H1 (cell line): ENCODE data around the gene COL19A1. TPM values are rescaled to one million over a fixed set of nuclear protein-coding genes. Genes with fewer than 3 reads are reported as not detected.

Experiments
- CTCF ChIA-PET: fragments of 300-600 bp; sonication (Branson Sonifier 250); formaldehyde crosslinking; loops from one replicate; lab custom pipeline; 2021; ENCODE audit not compliant: partially characterized antibody; lab: Charles Lee
- POLR2A ChIA-PET: fragments of 300-600 bp; sonication (Branson Sonifier 250); formaldehyde crosslinking; loops from one replicate; lab custom pipeline; 2021; ENCODE audit warnings: inconsistent platforms; ENCODE audit not compliant: partially characterized antibody; lab: Charles Lee
- DNase-seq, 2 experiments: peaks; one replicate each; pipeline versions ENCODE4 v3.0.0 to v3.0.0-alpha.2; 2010 to 2022; ENCODE audit warnings: low spot score in 2 of 2, low read depth in 1 of 2, mixed read lengths in 1 of 2
- FAIRE-seq: peaks from 2 replicates; lab custom pipeline; 2011; peaks lifted over from hg19 to GRCh38; lab: Jason Lieb, UNC
- H2AFZ ChIP-seq: 2 replicates; pipeline ENCODE4 v1.8.1; 2012; ENCODE audit warnings: low read length, inconsistent platforms
- H2AK5ac ChIP-seq: 2 replicates; pipeline ENCODE4 v1.6.1; 2013; ENCODE audit warnings: low read depth, low read length
- H2BK120ac ChIP-seq: replicated peaks from 2 replicates; pipeline ENCODE3; 2013; ENCODE audit warnings: low read depth, low read length, inconsistent platforms
- H2BK12ac ChIP-seq: 2 replicates; pipeline ENCODE4 v1.6.1; 2013; ENCODE audit warnings: low read depth, low read length
- H2BK15ac ChIP-seq: 2 replicates; pipeline ENCODE4 v1.6.1; 2013; ENCODE audit warnings: low read length
- H2BK20ac ChIP-seq: 2 replicates; pipeline ENCODE4 v1.6.1; 2013; ENCODE audit warnings: low read length
- H2BK5ac ChIP-seq: 2 replicates; pipeline ENCODE4 v1.6.1; 2013; ENCODE audit warnings: low read depth, low read length
- H3K14ac ChIP-seq: 2 replicates; pipeline ENCODE4 v1.6.1; 2013; ENCODE audit warnings: inconsistent platforms; ENCODE audit not compliant: insufficient read length
- H3K18ac ChIP-seq: 2 replicates; pipeline ENCODE4 v1.6.1; 2013; ENCODE audit warnings: low read length; ENCODE audit errors: extremely low read depth
- H3K23ac ChIP-seq: 2 replicates; pipeline ENCODE4 v1.6.1; 2013; ENCODE audit warnings: inconsistent platforms; ENCODE audit not compliant: insufficient read length
- H3K23me2 ChIP-seq: 2 replicates; pipeline ENCODE4 v1.6.1; 2013; ENCODE audit warnings: low read depth, low read length
- H3K27ac ChIP-seq: 2 replicates; pipeline ENCODE4 v1.6.1; 2011; ENCODE audit warnings: low read depth, low read length, inconsistent platforms
- H3K27me3 ChIP-seq, 4 experiments: replicated peaks in 1 of 4; 1 replicate in 1 of 4; 2 replicates in 3 of 4; pipeline versions ENCODE4 v1.6.1 to v1.8.1; 2011 to 2013; ENCODE audit warnings: low read length in 3 of 4, mild to moderate bottlenecking in 3 of 4, inconsistent platforms in 2 of 4, mixed read lengths in 2 of 4, moderate library complexity in 1 of 4; ENCODE audit not compliant: control insufficient read depth in 3 of 4, insufficient read depth in 3 of 4; ENCODE audit errors: extremely low read depth in 1 of 4
- H3K36me3 ChIP-seq, 4 experiments: 2 replicates each; pipeline versions ENCODE4 v1.6.1 to v1.8.1; 2011 to 2013; ENCODE audit warnings: mild to moderate bottlenecking in 4 of 4, low read length in 3 of 4, moderate library complexity in 2 of 4, control low read depth in 1 of 4, inconsistent platforms in 1 of 4; ENCODE audit not compliant: insufficient read depth in 4 of 4, control insufficient read depth in 2 of 4
- H3K4ac ChIP-seq: replicated peaks from 2 replicates; pipeline ENCODE3; 2013; ENCODE audit warnings: low read length, low read depth, mixed read lengths, inconsistent platforms; ENCODE audit not compliant: insufficient read length
- H3K4me1 ChIP-seq, 4 experiments: replicated peaks in 1 of 4; 1 replicate in 1 of 4; 2 replicates in 3 of 4; pipeline versions ENCODE4 v1.6.1 to v1.8.1; 2011 to 2013; ENCODE audit warnings: low read length in 3 of 4, inconsistent platforms in 2 of 4, mixed read lengths in 1 of 4; ENCODE audit not compliant: insufficient read depth in 4 of 4, control insufficient read depth in 3 of 4
- H3K4me2 ChIP-seq, 2 experiments: 2 replicates each; pipeline versions ENCODE4 v1.6.1 to v1.8.1; 2011 to 2013; ENCODE audit warnings: low read depth in 2 of 2, low read length in 2 of 2, control low read depth in 1 of 2, inconsistent platforms in 1 of 2, mild to moderate bottlenecking in 1 of 2; ENCODE audit not compliant: insufficient read depth in 1 of 2
- H3K4me3 ChIP-seq, 4 experiments: fragments of 200-600, 300-600 bp in 1 of 4; sonication (generic), shearing (Covaris generic), sonication (Bioruptor Twin) in 1 of 4; 2 replicates each; pipeline versions ENCODE4 v1.5.1 to v1.8.1; 2011 to 2016; ENCODE audit warnings: low read length in 4 of 4, low read depth in 3 of 4, control low read depth in 2 of 4, inconsistent platforms in 2 of 4, mild to moderate bottlenecking in 2 of 4, mixed read lengths in 1 of 4, moderate library complexity in 1 of 4; ENCODE audit not compliant: insufficient read depth in 2 of 4; ENCODE audit errors: extremely low read depth in 1 of 4
- H3K56ac ChIP-seq: replicated peaks from 2 replicates; pipeline ENCODE3; 2013; ENCODE audit warnings: low read depth, mild to moderate bottlenecking, mixed read lengths, low read length, inconsistent platforms; ENCODE audit not compliant: insufficient read length
- H3K79me1 ChIP-seq: 2 replicates; pipeline ENCODE4 v1.6.1; 2013; ENCODE audit warnings: low read depth, low read length, control low read depth
- H3K79me2 ChIP-seq, 2 experiments: 2 replicates each; pipeline versions ENCODE4 v1.6.1 to v1.8.1; 2012 to 2013; ENCODE audit warnings: low read length in 2 of 2, mild to moderate bottlenecking in 2 of 2, inconsistent platforms in 1 of 2; ENCODE audit not compliant: insufficient read depth in 2 of 2, control insufficient read depth in 1 of 2
- H3K9ac ChIP-seq, 4 experiments: replicated peaks in 1 of 4; 1 replicate in 1 of 4; 2 replicates in 3 of 4; pipeline versions ENCODE4 v1.6.1 to v1.8.1; 2011 to 2013; ENCODE audit warnings: low read depth in 3 of 4, low read length in 3 of 4, control low read depth in 2 of 4, mild to moderate bottlenecking in 2 of 4, moderate library complexity in 2 of 4, inconsistent platforms in 1 of 4; ENCODE audit errors: extremely low read depth in 1 of 4
- H3K9me3 ChIP-seq, 2 experiments: 2 replicates each; pipeline versions ENCODE4 v1.6.1 to v1.8.1; 2012 to 2013; ENCODE audit warnings: mild to moderate bottlenecking in 2 of 2, moderate library complexity in 2 of 2, control low read depth in 1 of 2, inconsistent platforms in 1 of 2, low read depth in 1 of 2, low read length in 1 of 2, mixed read lengths in 1 of 2; ENCODE audit not compliant: insufficient read depth in 2 of 2
- H4K20me1 ChIP-seq, 2 experiments: replicated peaks in 1 of 2; 2 replicates each; pipeline versions ENCODE3 to v1.8.1; 2011 to 2013; ENCODE audit warnings: inconsistent platforms in 2 of 2, low read length in 2 of 2, mild to moderate bottlenecking in 1 of 2; ENCODE audit not compliant: insufficient read depth in 2 of 2, control insufficient read depth in 1 of 2
- H4K5ac ChIP-seq: 2 replicates; pipeline ENCODE4 v1.6.1; 2013; ENCODE audit warnings: low read length, low read depth, mixed read lengths, inconsistent platforms; ENCODE audit not compliant: insufficient read length
- H4K8ac ChIP-seq: 2 replicates; pipeline ENCODE4 v1.8.0; 2013; ENCODE audit warnings: mild to moderate bottlenecking, moderate library complexity, low read length, inconsistent platforms; ENCODE audit not compliant: insufficient read depth; ENCODE audit errors: extremely low read depth
- H4K91ac ChIP-seq: replicated peaks from 2 replicates; pipeline ENCODE3; 2013; ENCODE audit warnings: low read length, mixed read lengths, inconsistent platforms; ENCODE audit not compliant: insufficient read length
- EP300 ChIP-seq, 2 experiments: IDR thresholded peaks; 1 replicate in 1 of 2; 2 replicates in 1 of 2; pipeline ENCODE4 v1.6.1; 2011 to 2012; ENCODE audit warnings: low read depth in 2 of 2, low read length in 2 of 2, mild to moderate bottlenecking in 2 of 2, borderline replicate concordance in 1 of 2, inconsistent platforms in 1 of 2, moderate library complexity in 1 of 2
- MAX ChIP-seq: IDR thresholded peaks from 2 replicates; pipeline ENCODE4 v1.6.1; 2012; ENCODE audit warnings: inconsistent platforms
- SIN3A ChIP-seq, 2 experiments: IDR thresholded peaks in 1 of 2; conservative IDR thresholded peaks in 1 of 2; 2 replicates each; pipeline ENCODE4 v1.6.1; 2011 to 2012; ENCODE audit warnings: low read length in 2 of 2, improper control_type of control experiment in 1 of 2, low read depth in 1 of 2, mild to moderate bottlenecking in 1 of 2
- SIRT6 ChIP-seq: IDR thresholded peaks from one replicate; pipeline ENCODE4 v1.7.1; 2012; ENCODE audit warnings: low read length, inconsistent platforms
- TCF12 ChIP-seq: IDR thresholded peaks from 2 replicates; pipeline ENCODE4 v1.6.1; 2011; ENCODE audit warnings: low read depth, mild to moderate bottlenecking, low read length
- YY1 ChIP-seq: IDR thresholded peaks from 2 replicates; pipeline ENCODE4 v1.6.1; 2011; ENCODE audit warnings: low read depth, mild to moderate bottlenecking, low read length
- ZNF274 ChIP-seq: IDR thresholded peaks from 2 replicates; pipeline ENCODE4 v1.7.0; 2012; ENCODE audit warnings: low read length, borderline replicate concordance; ENCODE audit errors: extremely low read depth
- WGBS, 2 experiments: shearing (Covaris generic) in 1 of 2; methylation state at CpG; one replicate each; pipeline versions ENCODE4 v1.1.6 to v1.1.7; 2013 to 2015; ENCODE audit warnings: low lambda C conversion rate in 2 of 2, mixed read lengths in 2 of 2, inconsistent platforms in 1 of 2, low coverage in 1 of 2, missing lambda C conversion rate in 1 of 2; ENCODE audit not compliant: insufficient replicate concordance in 2 of 2, insufficient coverage in 1 of 2, insufficient read length in 1 of 2; ENCODE audit errors: extremely low coverage in 1 of 2, missing lambda C conversion rate in 1 of 2; 5-methylcytosine and 5-hydroxymethylcytosine counted together
- polyA plus RNA-seq, 7 experiments: library from polyadenylated mRNA; depleted of rRNA in 3 of 7; stranded (reverse) in 5 of 7; unstranded in 2 of 7; fragments of >200 nt in 5 of 7; fragments of 200-250 nt in 2 of 7; gene quantifications; 1 replicate in 5 of 7; 2 replicates in 1 of 7; 4 replicates in 1 of 7; pipeline versions ENCODE4 v1.2.1 to v1.2.3, GENCODE V29; 2011 to 2013; ENCODE audit warnings: missing spikeins in 2 of 7, mixed read lengths in 2 of 7
- total RNA-seq: library from RNA; stranded (reverse); fragmentation: NEBNext Ultra II Directional; extraction: Animal tissue kit (Norgen Biotek cat#: 25700); gene quantifications from 2 replicates; pipeline ENCODE4 v1.2.1, GENCODE V29; 2021

COL19A1 gene
- total and polyA plus RNA-seq, 2 of the 8 experiments (the other 6 are each of a cell fraction or from before 2014, with no cell fraction given), result not detected

GRCh38 chr6:70142034-70142433 lies 275.7 kb downstream of the COL19A1 start:
- WGBS, 2 experiments, result 89% methylated on average over 4 of the region's 4 CpGs; no CpG with 5 or more reads in 1 of the 2 experiments
- no peak overlapping the region for H2BK12ac ChIP-seq
- H2AK5ac ChIP-seq, result no peak overlapping the region
- H3K27me3 ChIP-seq, result no peaks in the 10 kb centered on the region
- no peaks in the 10 kb centered on the region for H4K20me1 ChIP-seq
- no peak overlapping the region for H2BK15ac ChIP-seq
- H3K9me3 ChIP-seq, result no peaks in the 10 kb centered on the region
- no peak overlapping the region for H4K91ac ChIP-seq
- H3K4ac ChIP-seq, result no peak overlapping the region
- H2AFZ ChIP-seq, result no peak overlapping the region
- no peak overlapping the region for H4K8ac ChIP-seq
- H3K23me2 ChIP-seq, result no peaks in the 10 kb centered on the region
- no peak overlapping the region for H3K4me3 ChIP-seq
- H3K36me3 ChIP-seq, result no peaks in the 10 kb centered on the region
- H3K23ac ChIP-seq, result no peak overlapping the region
- TF ChIP-seq SIRT6 (no peak), SIN3A (conservative IDR thresholded peaks at IDR 0.05 in 1 of 2, IDR thresholded peaks at IDR 0.05 in 1 of 2; ENCODE audit: low read depth in 1 of 2, low read length in 2 of 2) (no peak), TCF12 (no peak), EP300 (IDR thresholded peaks at IDR 0.05; ENCODE audit: borderline replicate concordance in 1 of 2, low read depth in 2 of 2, low read length in 2 of 2) (no peak), YY1 (no peak), MAX (no peak), ZNF274 (no peak)
- no peak overlapping the region for H3K56ac ChIP-seq
- FAIRE-seq (no peak), DNase-seq (no peak)
- H3K4me1 ChIP-seq, result peaks cover 0 to 6% (median under 1%) of the 10 kb centered on the region in 4 experiments; a peak in 2 of 7 replicates
- H3K79me2 ChIP-seq, result no peaks in the 10 kb centered on the region
- no peak overlapping the region for H4K5ac ChIP-seq
- CTCF ChIA-PET, result interaction anchor here (3.0 kb wide), 1 partner anchor 34 kb away, joined by 10 read pairs; no protein-coding TSS in a partner anchor
- H3K4me2 ChIP-seq, result no peak overlapping the region
- no peak overlapping the region for H3K27ac ChIP-seq
- no peak overlapping the region for H3K14ac ChIP-seq
- no peak overlapping the region for H3K9ac ChIP-seq
- no peak overlapping the region for H2BK120ac ChIP-seq
- no peak overlapping the region for H2BK20ac ChIP-seq
- no peaks in the 10 kb centered on the region for H3K79me1 ChIP-seq
- POLR2A ChIA-PET, result no interaction called here
- H3K18ac ChIP-seq, result no peak overlapping the region
- H2BK5ac ChIP-seq, result no peak overlapping the region
